ENCODE measurements around the gene TPRKB.
"Not testable (repeated sequence)": the region's sequence is repeated elsewhere in the genome, so short reads cannot be mapped to it uniquely, and the experiment has no call there.

TPRKB gene

DNA sequence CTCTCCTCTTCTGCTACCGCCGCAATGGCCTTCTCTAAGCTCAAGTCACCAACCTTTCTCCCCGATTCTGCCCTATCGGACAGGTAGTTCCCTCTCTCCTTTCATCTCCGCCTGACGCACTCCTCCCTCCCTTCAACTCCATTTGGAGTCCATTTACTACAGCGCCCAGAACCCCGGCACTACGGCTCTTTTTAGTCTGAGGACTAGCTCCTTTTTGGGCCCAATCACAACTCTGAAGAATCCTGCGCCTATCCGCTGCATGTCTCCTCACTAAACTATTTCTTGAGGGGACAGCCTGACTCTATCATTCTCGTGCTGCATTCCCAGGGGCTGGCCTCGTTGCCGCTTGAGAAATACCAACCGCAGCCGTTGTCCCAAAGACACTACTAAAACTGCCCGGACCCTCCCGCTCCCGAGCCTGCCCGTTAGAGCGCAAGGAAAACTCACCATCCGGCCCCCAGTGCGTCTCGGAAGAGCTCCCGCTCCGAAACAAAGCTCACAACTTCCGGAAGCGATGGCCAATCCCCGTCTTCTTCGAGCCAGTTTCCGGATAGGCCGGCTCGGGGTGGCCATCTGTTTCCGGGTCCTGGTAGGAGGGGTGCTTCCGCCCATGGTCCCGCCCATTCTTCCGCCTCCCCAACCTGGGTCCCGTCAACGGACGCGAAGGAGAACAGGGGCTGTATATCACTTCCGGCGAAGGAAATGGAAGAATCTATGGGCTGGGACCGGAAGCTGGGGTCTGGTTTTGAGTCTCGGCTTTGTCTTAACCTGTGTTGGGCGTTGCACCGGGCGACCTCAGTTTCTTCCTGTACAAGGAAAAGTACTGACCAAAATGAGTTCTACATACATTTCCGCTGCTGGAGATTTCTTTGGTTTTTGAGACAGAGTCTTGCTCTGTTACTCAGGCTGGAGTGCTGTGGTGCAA, at the start of gene TPRKB:
Gene TPRKB, minus strand, starts transcription at position 491 of the 925 bp plus-strand sequence. CDS start 2,776 bp downstream, outside the sequence.
- in situ Hi-C loops (cut with MboI; ENCODE audit: low sequenced_read_pairs): no loop called here

DNA sequence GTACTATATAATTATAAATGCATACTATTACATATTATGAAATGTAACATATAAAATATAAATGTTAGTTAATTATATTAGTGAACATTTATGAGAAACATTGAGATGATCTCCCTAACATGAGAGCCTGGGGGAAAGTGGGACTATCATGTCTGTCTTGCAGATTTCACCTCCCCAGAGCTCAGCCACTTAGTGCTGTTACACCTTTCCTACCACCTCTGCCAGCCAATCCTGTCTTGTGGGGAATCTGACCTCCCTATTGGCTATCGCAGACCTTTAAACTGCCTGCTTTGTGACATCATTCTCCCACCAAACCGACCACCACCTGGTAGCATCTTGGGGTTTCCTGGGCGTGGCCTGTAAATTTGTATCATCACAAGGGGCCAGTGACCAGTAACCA, 46.7 kb upstream of the TPRKB start, which contains the start of gene C2orf78:
Gene C2orf78, plus strand, starts transcription at position 301 of the 400 bp plus-strand sequence. CDS start 127 bp downstream, outside the sequence.
- in situ Hi-C loops (cut with MboI; ENCODE audit: low sequenced_read_pairs): not testable (repeated sequence)

DNA sequence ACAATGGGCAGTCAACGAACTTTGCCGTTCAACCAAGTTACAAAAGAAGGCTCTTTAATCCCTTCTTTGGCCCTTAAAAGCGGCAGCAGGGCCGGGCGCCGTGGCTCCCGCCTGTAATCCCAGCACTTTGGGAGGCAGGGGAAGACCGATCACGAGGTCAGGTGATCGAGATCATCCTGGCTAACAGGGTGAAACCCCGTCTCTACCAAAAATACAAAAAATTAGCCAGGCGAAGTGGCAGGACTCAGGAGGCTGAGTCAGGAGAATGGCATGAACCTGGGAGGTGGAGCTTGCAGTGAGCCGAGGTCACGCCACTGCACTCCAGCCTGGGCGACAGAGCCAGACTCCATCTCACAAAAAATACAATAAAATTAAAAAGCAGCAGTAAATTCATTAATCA, 46.3 kb upstream of the TPRKB start:
- in situ Hi-C loops (cut with MboI; ENCODE audit: low sequenced_read_pairs): not testable (repeated sequence)

DNA sequence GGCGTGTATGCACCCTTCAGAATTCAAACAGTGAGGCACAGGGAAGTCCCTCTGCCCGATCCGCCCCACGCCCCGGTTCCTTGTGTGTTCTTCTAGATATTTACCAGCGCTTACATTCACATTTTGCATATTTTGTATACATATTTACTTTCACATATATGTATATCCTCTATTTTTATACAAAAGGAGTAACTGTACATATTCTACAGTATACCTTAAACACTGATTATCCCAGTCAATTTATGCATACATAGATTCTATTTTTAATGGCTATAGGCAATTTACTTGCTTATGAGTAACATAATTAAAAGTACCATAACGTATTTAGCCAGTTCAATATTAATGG, 43.1 kb upstream of the TPRKB start:
- in situ Hi-C loops (cut with MboI; ENCODE audit: low sequenced_read_pairs): no loop called here

DNA sequence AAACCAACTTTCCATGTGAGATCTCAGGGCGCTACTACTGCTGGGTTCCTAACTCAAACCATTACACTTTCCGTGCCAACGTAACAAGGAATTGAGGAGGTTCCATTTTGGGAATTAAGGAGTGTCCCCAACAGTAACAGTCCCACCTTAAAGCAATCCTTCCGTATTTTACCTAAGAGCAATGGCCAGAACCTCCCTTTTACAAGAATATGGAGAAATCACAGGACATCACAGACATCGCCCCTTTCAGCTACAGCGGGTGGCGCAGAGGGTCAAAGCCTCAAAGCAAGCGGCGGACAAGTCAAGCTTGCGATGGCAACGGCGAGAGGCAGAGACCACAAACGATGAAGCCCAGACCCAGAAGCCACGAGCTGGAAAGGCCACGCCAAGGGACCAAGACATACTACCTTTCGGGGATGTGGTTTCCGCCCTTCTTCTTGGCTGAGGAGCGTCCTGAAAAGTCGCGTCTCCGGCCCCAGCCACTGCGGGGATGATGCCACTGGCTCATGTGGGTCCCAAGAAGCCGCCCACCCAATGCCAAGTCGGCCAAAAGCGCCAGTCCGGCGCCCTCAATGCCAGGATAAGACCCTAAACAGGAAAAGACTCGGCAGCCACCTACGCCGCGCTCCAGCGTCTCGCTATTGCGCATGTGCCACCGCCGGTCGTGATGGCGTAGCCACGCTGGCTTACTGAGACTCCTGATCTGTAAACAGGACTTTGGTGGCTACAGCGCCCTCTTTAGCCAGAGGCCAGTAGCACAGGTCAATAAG, 42.5 kb upstream of the TPRKB start, which contains the start of gene DUSP11:
Gene DUSP11, minus strand, starts transcription at position 637 of the 770 bp plus-strand sequence. Its CDS starts 129 bp downstream, at position 508.
- in situ Hi-C loops (cut with MboI; ENCODE audit: low sequenced_read_pairs): no loop called here

DNA sequence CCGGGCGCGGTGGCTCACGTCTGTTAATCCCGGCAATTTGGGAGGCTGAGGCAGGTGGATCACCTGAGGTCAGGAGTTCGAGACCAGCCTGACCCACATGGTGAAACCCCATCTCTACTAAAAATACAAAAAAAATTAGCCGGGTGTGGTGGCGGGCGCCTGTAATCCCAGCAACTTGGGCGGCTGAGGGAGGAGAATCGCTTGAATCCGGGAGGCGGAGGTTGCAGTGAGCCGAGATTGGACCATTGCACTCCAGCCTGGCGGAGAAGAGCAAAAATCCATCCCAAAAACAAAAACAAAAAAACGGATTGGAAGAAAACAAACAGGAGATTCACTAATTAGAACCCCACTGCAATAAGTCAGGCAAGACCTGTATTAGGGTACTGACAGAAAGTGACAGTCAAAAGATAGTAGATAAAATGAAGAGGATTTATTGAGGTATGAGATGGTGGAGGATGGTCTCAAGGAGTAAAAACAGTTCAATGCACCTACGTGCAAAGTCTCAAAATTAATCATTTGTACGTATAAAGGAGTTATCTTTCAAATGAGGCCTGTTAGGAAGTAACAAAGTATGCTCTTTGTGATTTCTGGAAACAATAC, 41.8 kb upstream of the TPRKB start:
- in situ Hi-C loops (cut with MboI; ENCODE audit: low sequenced_read_pairs): not testable (repeated sequence)

DNA sequence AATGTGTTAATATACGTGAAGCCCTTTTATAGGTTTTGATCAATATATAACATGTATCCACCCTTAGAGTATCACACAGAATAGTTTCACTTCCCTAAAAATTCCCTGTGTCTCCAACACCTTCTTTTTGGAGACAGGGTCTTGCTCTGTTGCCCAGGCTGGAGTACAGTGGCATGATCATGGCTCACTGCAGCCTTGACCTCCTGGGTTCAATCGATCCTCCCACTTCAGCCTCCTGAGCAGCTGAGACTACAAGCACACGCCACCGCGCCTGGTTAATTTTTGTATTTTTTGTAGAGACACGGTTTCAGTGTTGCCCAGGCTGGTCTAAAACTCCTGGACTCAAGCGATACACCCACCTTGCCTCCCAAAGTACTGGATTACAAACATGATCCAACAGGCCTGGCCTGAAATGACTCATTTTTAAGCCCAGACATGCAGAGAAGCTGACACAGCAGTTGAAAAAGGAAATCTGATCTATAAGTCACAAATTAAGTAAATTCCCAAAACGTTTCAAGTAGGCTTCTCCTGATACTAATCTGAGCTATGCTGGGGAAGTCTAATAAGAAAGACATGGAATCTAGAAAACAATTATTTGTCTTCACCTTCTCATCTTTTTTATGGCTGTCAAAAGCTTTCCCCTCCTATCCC, 39.8 kb upstream of the TPRKB start:
- in situ Hi-C loops (cut with MboI; ENCODE audit: low sequenced_read_pairs): no loop called here

DNA sequence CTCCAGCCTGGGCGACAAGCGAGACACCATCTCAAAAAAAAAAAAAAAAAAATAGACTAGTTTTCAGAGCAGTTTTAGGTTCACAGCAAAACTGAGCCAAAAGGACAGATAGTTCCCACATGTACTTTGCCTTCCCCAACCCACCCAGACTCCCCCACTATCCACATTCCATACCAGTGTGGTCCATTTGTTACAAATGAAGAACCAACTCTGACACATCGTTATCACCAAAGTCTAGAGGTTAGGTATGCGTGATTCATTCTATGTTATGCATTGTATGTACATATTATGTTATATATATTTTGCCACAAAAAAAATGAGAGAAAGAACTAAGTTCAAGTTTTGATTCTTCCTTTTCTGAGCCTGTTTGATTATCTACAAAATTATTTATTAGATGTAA, 39.2 kb upstream of the TPRKB start:
- in situ Hi-C loops (cut with MboI; ENCODE audit: low sequenced_read_pairs): no loop called here

DNA sequence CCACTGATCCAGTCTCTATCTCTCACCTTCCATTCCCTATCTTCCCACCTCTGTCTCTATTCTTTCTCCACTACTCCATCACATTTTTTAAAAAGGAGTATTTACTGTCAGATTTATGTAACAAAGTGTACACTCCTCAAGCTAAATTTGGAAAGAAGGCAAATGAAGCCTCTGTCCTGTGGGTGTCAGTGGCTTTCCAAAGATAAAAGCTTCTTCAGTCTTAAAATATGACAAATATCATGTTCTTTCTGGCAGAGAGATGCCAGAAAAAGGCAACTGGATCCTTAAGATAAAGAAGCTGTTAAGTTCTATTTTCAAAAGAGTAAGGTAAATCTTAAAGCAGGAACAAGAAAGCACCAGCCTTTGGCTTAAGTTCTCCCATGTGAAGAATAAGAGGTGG, 35.7 kb upstream of the TPRKB start:
- in situ Hi-C loops (cut with MboI; ENCODE audit: low sequenced_read_pairs): no loop called here

DNA sequence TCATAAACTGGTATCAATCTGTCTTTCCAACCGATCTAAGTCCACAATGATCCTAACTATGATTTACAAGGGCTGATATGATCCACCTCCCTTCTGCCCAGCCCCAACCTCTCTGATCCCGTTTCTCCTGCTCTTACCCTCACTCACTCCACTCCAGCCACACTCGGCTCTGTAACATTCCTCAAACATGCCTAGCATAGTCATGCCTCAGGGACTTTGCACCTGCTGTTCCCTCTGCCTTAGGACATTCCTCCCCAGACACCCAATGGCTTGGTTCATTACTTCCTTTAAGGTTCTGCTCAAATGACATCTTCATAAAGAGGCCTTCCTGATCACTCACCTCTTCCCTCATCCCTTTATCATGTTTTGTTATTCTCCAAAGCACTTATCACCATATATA, 33.6 kb upstream of the TPRKB start:
- in situ Hi-C loops (cut with MboI; ENCODE audit: low sequenced_read_pairs): no loop called here

DNA sequence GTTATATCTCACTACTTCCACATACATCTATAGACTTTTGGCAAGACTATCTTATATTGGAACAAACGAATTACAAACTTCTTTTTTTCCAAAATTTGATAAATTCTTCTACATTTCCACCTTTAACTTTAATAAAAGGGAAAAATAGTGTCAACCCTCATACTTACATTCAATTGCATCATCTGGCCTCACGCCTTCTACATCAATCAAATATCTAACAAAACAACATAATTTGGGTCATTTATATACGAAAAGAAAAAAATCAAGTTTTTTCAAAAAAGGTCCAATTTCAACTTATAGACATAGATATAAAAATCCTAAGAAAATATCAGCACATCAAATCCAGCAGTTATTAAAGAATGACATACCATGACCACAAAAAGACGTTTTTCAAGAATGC, 29.8 kb upstream of the TPRKB start:
- in situ Hi-C loops (cut with MboI; ENCODE audit: low sequenced_read_pairs): no loop called here

DNA sequence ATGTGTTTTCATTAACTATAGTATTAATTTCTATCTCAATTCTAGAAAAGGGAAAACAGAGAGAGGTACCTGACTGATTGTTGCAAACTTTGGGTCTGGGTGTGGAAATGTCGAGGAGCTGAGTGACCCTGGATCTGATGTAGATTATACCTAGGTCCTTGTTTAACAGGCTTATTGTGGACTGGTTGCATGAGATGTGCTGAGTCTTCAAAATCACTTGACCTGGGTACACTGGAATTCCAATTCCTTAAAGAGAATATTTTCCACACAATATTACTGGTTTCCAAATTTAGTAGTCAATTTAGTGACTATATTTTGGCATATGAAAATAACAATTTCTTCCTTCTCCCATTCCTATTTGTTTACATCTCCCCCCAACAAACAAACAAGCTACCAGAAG, 29.2 kb upstream of the TPRKB start:
- in situ Hi-C loops (cut with MboI; ENCODE audit: low sequenced_read_pairs): no loop called here

DNA sequence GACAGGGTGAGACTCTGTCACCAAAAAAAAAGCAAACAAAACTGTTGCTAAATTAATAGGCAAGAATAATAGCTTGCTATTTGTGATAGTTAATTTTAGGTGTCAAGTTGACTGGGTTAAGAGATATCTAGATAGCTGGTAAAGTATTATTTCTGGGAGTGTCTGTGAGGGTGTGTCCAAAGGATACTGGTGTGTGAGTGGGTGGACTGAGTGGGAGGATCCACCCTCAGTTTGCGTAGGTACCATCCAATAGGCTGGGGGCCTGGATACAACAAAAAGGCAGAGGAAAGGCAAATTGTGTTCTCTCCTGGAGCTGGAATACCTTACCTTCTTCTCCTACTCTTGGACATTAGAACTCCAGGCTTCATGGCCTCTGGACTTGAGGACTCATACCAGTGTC, 27.8 kb upstream of the TPRKB start:
- in situ Hi-C loops (cut with MboI; ENCODE audit: low sequenced_read_pairs): no loop called here

DNA sequence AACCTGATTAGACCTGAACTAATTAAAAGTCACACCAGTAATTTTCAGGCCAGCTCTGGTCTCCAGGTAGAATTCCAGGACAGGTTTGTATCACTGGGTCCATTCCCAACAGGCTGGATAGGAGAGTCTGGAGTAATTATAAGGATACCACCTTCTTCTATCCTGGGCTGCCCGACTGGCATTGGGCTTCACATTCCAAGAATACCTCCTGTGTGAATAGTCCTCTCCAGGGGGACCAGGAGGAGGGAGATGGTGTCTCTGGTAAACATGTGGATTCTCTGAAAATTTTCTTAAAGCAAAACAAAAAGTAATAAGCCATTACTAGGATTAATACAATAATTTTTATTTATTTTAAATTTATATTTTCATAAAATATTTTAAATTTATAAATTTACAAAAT, 25.4 kb upstream of the TPRKB start:
- in situ Hi-C loops (cut with MboI; ENCODE audit: low sequenced_read_pairs): no loop called here

DNA sequence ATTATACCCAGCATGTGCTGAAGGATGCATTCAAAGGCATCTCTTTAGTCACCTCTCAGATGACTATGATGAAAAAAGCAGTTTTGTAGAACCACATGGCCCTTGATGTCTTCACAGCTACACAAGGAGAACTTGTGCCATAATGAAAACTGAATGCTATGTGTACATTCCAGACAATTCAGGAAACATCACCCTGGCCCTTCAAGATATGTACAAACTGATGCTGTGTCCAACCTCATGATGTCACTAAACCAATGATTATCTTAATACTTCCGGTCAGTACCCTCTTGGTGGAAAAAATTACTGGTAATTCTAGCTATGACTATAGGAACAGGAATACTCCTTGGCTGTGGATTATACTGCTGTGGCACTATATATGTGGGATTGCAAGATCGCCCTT, 22.8 kb upstream of the TPRKB start:
- in situ Hi-C loops (cut with MboI; ENCODE audit: low sequenced_read_pairs): no loop called here

DNA sequence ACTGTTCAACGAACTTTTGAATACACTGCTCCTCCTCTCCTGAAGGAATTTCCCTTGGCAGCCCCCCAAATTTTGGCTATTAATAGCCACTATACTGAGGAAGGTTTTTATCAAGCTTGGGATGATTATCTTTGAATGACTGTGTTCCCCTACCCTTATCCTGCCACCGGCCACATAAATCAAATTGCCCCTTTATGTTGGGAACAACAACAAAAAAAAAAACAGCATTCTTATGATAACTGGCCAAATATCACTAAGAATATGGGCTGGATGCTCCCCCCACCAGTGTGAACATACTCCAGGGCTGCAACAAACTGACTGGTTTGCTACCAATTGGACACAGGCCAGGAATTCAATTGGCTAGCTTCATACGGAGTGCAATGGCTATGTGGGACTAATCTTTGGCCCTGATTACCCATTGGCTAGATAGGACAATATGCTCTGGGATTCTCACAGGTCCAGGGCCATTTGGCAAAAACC, 22.2 kb upstream of the TPRKB start:
- in situ Hi-C loops (cut with MboI; ENCODE audit: low sequenced_read_pairs): no loop called here

DNA sequence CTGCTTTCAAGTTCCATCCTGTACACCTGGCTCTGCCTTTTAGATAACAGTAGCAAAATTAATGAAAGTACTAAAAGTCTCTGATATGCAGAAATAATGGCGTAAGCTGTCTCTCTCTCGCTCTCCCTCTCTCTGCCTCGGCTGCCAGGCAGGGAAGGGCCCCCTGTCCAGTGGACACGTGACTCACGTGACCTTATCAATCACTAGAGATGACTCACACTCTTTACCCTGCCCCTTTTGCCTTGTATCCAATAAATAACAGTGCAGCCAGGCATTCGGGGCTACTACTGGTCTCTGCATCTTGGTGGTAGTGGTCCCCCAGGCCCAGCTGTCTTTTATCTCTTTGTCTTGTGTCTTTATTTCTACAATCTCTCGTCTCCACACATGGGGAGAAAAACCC, 17.2 kb upstream of the TPRKB start:
- in situ Hi-C loops (cut with MboI; ENCODE audit: low sequenced_read_pairs): not testable (repeated sequence)

DNA sequence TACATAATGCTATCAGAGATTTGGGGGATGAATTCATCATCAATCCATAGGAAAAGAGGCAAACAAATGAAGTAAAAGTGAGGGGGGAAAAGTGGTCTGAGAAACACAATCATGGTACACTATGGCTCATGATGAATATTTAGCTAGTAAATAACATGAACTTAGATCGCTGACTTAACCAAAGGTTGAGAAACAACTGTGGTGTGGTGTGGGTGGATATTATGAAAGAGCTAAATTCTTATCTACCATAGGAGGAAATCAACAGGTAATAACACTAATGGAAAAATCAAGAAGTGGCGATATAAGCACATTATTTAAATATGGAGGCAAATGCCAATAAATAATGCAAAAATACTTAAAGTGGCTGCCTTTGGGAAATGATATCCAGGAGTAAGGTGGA, 12.2 kb upstream of the TPRKB start:
- in situ Hi-C loops (cut with MboI; ENCODE audit: low sequenced_read_pairs): no loop called here

DNA sequence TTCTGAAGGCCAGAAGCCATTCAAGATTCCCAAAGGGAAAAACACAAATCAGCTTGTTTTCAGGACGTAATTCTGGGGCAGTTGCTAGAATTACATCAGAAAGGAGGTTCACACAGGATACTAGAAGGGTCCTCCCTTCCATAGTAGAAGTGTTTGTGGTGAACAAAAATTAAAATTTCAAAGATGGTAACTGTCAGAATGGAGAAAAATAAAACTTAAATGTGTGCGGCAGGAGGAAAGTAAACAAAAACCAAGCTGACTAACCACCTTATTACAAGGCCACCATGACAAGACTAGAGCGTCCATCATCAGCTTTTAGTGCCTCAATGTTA, 9.7 kb upstream of the TPRKB start:
- in situ Hi-C loops (cut with MboI; ENCODE audit: low sequenced_read_pairs): no loop called here

DNA sequence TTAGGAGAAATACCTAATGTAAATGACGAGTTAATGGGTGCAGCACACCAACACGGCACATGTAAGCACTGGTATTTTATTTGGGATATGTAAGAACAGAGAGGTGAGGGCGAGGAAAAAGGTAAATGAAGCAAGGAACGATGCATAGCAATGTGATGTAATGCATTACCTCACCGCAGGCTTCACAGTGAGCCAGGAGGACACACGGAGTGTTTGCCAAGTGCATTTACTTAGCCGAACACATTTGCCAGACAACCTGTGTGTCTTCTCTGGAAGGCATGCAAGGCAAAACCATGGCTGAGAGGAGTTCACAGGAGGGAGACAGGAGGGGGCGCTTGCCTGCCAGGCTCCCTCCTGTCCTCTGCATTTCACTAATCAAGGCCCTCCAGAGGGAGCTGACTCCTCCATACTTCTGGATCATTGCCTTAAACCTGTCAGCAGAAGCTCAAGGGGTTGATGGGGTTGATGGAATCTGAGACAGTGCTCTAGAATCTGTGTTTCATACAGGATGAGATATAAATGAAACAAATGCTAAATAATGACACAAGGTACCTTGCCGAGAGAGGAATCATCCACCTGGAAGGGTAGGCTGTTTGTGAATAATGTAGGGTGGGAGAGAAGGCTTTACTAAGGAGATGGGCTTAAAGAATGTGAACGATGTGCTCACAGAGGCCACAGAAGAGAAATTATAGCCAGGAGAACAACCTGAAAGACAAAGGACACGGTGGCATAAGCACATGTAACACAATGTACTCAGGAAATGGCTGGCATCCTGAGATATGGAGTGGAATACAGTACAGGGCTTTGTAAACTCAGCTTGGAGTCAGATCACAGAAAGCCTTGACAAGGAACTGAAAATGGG, 9.1 kb upstream of the TPRKB start:
- in situ Hi-C loops (cut with MboI; ENCODE audit: low sequenced_read_pairs): no loop called here

All from HL-60/S4 treated with phorbol 12-myristate 13-acetate at 8.2 ng/mL for 4 days and 3 days (cell line).